Measurements from ENCODE around the gene UNC45B.
"Not testable (repeated sequence)": the region's sequence is repeated elsewhere in the genome, so short reads cannot be mapped to it uniquely, and the experiment has no call there.

UNC45B gene

DNA sequence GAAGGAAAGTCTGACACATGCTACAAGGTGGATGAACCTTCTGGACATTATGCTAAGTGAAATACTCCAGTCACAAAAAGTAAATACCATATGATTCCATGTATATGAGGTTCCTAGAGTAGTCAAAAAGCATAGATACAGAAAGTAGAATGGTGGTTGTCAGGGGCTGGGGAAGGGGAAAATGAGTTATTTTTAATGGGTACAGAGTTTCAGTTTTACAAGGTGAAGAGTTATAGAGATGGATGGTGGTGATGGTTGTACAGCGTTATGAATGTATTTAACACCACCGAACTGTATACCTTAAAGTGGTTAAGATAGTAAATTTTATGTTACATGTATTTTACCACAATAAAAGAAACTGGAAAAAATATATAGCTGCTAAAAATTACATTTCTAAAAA lies 45.9 kb upstream of the UNC45B start:
- no peak overlapping the region for H2AFZ ChIP-seq (ENCODE audit: low read length)
- H3K4me1 ChIP-seq (ENCODE audit: low read length): no peaks in the 10 kb centered on the region
- no peaks in the 10 kb centered on the region; the same call in 1 of the 2 replicates for H3K36me3 ChIP-seq (replicated peaks; ENCODE audit: insufficient read depth, low read length)
- no peaks in the 10 kb centered on the region for H3K9me3 ChIP-seq (replicated peaks; ENCODE audit: insufficient read depth, low read length)
- no peaks in the 10 kb centered on the region for H3K27me3 ChIP-seq (replicated peaks; ENCODE audit: insufficient read depth, low read length)
- TF ChIP-seq, protein P1, sequence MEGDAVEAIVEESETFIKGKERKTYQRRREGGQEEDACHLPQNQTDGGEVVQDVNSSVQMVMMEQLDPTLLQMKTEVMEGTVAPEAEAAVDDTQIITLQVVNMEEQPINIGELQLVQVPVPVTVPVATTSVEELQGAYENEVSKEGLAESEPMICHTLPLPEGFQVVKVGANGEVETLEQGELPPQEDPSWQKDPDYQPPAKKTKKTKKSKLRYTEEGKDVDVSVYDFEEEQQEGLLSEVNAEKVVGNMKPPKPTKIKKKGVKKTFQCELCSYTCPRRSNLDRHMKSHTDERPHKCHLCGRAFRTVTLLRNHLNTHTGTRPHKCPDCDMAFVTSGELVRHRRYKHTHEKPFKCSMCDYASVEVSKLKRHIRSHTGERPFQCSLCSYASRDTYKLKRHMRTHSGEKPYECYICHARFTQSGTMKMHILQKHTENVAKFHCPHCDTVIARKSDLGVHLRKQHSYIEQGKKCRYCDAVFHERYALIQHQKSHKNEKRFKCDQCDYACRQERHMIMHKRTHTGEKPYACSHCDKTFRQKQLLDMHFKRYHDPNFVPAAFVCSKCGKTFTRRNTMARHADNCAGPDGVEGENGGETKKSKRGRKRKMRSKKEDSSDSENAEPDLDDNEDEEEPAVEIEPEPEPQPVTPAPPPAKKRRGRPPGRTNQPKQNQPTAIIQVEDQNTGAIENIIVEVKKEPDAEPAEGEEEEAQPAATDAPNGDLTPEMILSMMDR (IDR thresholded peaks at IDR 0.05; ENCODE audit: low read length): no peak
- TF ChIP-seq EZH2phosphoT487 (IDR thresholded peaks at IDR 0.05; ENCODE audit: low read length) (no peak), EZH2 (optimal IDR thresholded peaks at IDR 0.05; ENCODE audit: low read depth, low read length) (no peak)
- no peaks in the 10 kb centered on the region for H3K9me2 ChIP-seq (replicated peaks; ENCODE audit: insufficient read depth, low read length)
- DNase-seq: no peak
- H3F3A ChIP-seq (ENCODE audit: insufficient read depth, low read length): no peaks in the 10 kb centered on the region
- no peak overlapping the region for H3K4me2 ChIP-seq (ENCODE audit: low read depth, low read length)
- no peaks in the 10 kb centered on the region for H4K20me1 ChIP-seq (ENCODE audit: insufficient read depth, low read length)
- H3K27ac ChIP-seq (ENCODE audit: low read length): no peak overlapping the region
- H3K9ac ChIP-seq (ENCODE audit: low read length): no peak overlapping the region
- no peaks in the 10 kb centered on the region for H3K79me2 ChIP-seq (ENCODE audit: low read length)
- no peak overlapping the region for H3K4me3 ChIP-seq (ENCODE audit: low read length)

- no peaks in the 10 kb centered on the region for H3K27me3 ChIP-seq (replicated peaks; ENCODE audit: insufficient read depth, low read length)
- TF ChIP-seq EZH2phosphoT487 (IDR thresholded peaks at IDR 0.05; ENCODE audit: low read length): no peak
- TF ChIP-seq, protein P1 (IDR thresholded peaks at IDR 0.05; ENCODE audit: low read length): no peak
- no peak for TF ChIP-seq EZH2 (optimal IDR thresholded peaks at IDR 0.05; ENCODE audit: low read depth, low read length)
- H3K27ac ChIP-seq (ENCODE audit: low read length): no peak overlapping the region
- no peak overlapping the region for H2AFZ ChIP-seq (ENCODE audit: low read length)
- no peaks in the 10 kb centered on the region; the same call in 1 of the 2 replicates for H3K36me3 ChIP-seq (replicated peaks; ENCODE audit: insufficient read depth, low read length)
- H3K4me1 ChIP-seq (ENCODE audit: low read length): no peaks in the 10 kb centered on the region
- H3K9me3 ChIP-seq (replicated peaks; ENCODE audit: insufficient read depth, low read length): no peaks in the 10 kb centered on the region
- no peaks in the 10 kb centered on the region for H4K20me1 ChIP-seq (ENCODE audit: insufficient read depth, low read length)
- no peaks in the 10 kb centered on the region for H3K79me2 ChIP-seq (ENCODE audit: low read length)
- H3K4me2 ChIP-seq (ENCODE audit: low read depth, low read length): no peak overlapping the region
- no peaks in the 10 kb centered on the region for H3K9me2 ChIP-seq (replicated peaks; ENCODE audit: insufficient read depth, low read length)
- no peaks in the 10 kb centered on the region for H3F3A ChIP-seq (ENCODE audit: insufficient read depth, low read length)
- DNase-seq: no peak
- no peak overlapping the region for H3K4me3 ChIP-seq (ENCODE audit: low read length)
- no peak overlapping the region for H3K9ac ChIP-seq (ENCODE audit: low read length)
Observed at GRCh38 chr17:35103271-35103670, 44.3 kb upstream of the UNC45B start.

- Histone ChIP-seq H3K27me3 (replicated peaks; ENCODE audit: insufficient read depth, low read length) (no peaks in the 10 kb centered on the region), H3F3A (ENCODE audit: insufficient read depth, low read length) (no peaks in the 10 kb centered on the region), H3K36me3 (replicated peaks; ENCODE audit: insufficient read depth, low read length) (no peaks in the 10 kb centered on the region; the same call in 1 of the 2 replicates), H3K9ac (ENCODE audit: low read length) (no peak overlapping the region), H3K4me2 (ENCODE audit: low read depth, low read length) (no peak overlapping the region), H3K9me2 (replicated peaks; ENCODE audit: insufficient read depth, low read length) (no peaks in the 10 kb centered on the region), H3K4me3 (ENCODE audit: low read length) (no peak overlapping the region), H3K27ac (ENCODE audit: low read length) (no peak overlapping the region), H3K4me1 (ENCODE audit: low read length) (no peaks in the 10 kb centered on the region), H3K9me3 (replicated peaks; ENCODE audit: insufficient read depth, low read length) (no peaks in the 10 kb centered on the region), H3K79me2 (ENCODE audit: low read length) (no peaks in the 10 kb centered on the region), H4K20me1 (ENCODE audit: insufficient read depth, low read length) (no peaks in the 10 kb centered on the region), H2AFZ (ENCODE audit: low read length) (no peak overlapping the region)
- DNase-seq: no peak
- TF ChIP-seq EZH2phosphoT487 (IDR thresholded peaks at IDR 0.05; ENCODE audit: low read length) (no peak), EZH2 (optimal IDR thresholded peaks at IDR 0.05; ENCODE audit: low read depth, low read length) (no peak)
- TF ChIP-seq, protein P1 (IDR thresholded peaks at IDR 0.05; ENCODE audit: low read length): no peak
Observed at GRCh38 chr17:35104844-35105450, 42.7 kb upstream of the UNC45B start.

- not testable (repeated sequence) for DNase-seq; H3K9me2 ChIP-seq (replicated peaks; ENCODE audit: insufficient read depth, low read length); H2AFZ ChIP-seq (ENCODE audit: low read length); H3K4me2 ChIP-seq (ENCODE audit: low read depth, low read length); H3K9ac ChIP-seq (ENCODE audit: low read length); H3K27ac ChIP-seq (ENCODE audit: low read length); H3K36me3 ChIP-seq (replicated peaks; ENCODE audit: insufficient read depth, low read length); H3K4me1 ChIP-seq (ENCODE audit: low read length); H4K20me1 ChIP-seq (ENCODE audit: insufficient read depth, low read length); H3K9me3 ChIP-seq (replicated peaks; ENCODE audit: insufficient read depth, low read length); H3F3A ChIP-seq (ENCODE audit: insufficient read depth, low read length); H3K4me3 ChIP-seq (ENCODE audit: low read length); H3K27me3 ChIP-seq (replicated peaks; ENCODE audit: insufficient read depth, low read length)
- H3K79me2 ChIP-seq (ENCODE audit: low read length): peaks cover 16% of the 10 kb centered on the region
Observed at GRCh38 chr17:35110791-35111190, 36.8 kb upstream of the UNC45B start.

Data from MM.1S (cell line).